ENCODE results near the gene VRK3.

The VRK3 gene

DNA sequence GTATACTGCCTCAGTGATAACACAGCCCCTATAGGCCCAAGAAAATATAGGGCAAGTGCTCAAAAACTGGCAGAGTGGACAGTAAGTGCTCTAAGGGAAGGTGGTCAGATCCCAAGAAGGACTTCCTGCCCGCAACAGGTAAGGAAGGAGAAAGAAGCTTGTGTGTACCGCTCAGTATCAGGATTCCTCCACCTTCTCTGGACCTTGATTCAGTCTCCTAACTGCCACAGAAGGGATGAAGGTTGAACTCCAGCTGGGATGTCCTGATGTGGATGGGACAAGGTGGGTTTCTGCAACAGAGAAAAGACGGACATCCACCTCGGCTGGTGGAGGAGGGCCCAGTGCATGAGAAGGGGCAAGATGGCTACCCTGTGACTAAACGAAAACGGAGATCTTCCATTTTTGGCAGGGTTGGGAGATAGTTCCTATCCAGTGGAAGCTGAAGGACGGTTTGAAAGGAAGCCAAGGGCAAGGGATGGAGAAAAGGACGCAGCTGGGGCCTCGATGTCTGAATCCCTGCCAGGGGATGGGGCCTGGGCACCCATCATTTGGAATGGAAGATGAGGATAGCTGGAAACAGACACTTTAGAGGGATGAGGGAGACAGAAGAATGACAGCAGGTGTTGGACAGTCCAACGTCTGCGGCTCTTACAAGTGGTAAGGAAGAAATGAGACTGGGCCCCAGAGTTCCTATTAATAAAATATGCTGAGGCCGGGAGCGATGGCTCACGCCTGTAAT is 97.5 kb downstream of the VRK3 start:
- peak overlapping the region in 1 of 2 donors; percentile 8 for H3K9ac ChIP-seq (ENCODE audit: low read depth in 1 of 2, low read length in 2 of 2)
- no peak overlapping the region for H3K27ac ChIP-seq (ENCODE audit: low read depth in 2 of 2, low read length in 2 of 2)
- no peaks in the 10 kb centered on the region for H3K9me3 ChIP-seq (ENCODE audit: control insufficient read depth in 2 of 2, low read length in 2 of 2)
- peaks cover 9 to 36% of the 10 kb centered on the region in 2 donors for H3K36me3 ChIP-seq (ENCODE audit: control insufficient read depth in 2 of 2, insufficient read depth in 2 of 2, low read length in 2 of 2)
- H3K4me1 ChIP-seq (ENCODE audit: control insufficient read depth in 2 of 2, insufficient read depth in 2 of 2, low read length in 2 of 2) = peaks cover 8 to 17% of the 10 kb centered on the region in 2 donors
- no peaks in the 10 kb centered on the region for H3K27me3 ChIP-seq (ENCODE audit: control insufficient read depth in 2 of 2, insufficient read depth in 2 of 2, low read length in 2 of 2)
- H3K4me3 ChIP-seq (ENCODE audit: low read length in 2 of 2) = peak overlapping the region in 1 of 2 donors; percentile 0

DNA sequence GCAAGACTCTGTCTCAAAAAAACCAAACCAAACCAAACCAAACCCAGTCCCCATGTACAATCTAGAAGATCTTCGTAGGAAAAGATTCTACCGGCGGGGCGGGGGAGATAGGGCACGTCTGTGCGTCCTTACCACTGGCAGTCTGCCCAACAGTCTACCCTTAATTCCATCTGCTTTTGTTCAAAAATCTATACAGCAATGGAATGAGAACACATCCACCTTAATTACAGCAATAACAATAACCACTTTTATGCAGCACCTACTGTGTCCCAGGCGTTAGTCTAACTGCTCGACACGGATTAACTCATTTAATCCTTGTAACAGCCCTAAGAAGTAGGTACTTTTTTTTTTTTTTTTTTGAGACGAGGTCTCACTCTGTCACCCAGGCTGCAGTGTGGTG is 98.7 kb downstream of the VRK3 start:
- Histone ChIP-seq H3K4me1 (ENCODE audit: control insufficient read depth in 2 of 2, insufficient read depth in 2 of 2, low read length in 2 of 2) (peaks cover 8 to 17% of the 10 kb centered on the region in 2 donors), H3K27me3 (ENCODE audit: control insufficient read depth in 2 of 2, insufficient read depth in 2 of 2, low read length in 2 of 2) (no peaks in the 10 kb centered on the region), H3K27ac (ENCODE audit: low read depth in 2 of 2, low read length in 2 of 2) (no peak overlapping the region), H3K9ac (ENCODE audit: low read depth in 1 of 2, low read length in 2 of 2) (no peak overlapping the region), H3K4me3 (ENCODE audit: low read length in 2 of 2) (no peak overlapping the region), H3K36me3 (ENCODE audit: control insufficient read depth in 2 of 2, insufficient read depth in 2 of 2, low read length in 2 of 2) (peaks cover 16 to 42% of the 10 kb centered on the region in 2 donors), H3K9me3 (ENCODE audit: control insufficient read depth in 2 of 2, low read length in 2 of 2) (no peaks in the 10 kb centered on the region)

All from mucosa of rectum (tissue), 2 donors.